ENCODE data around the gene DOCK11. TPM values are rescaled to one million over a fixed set of nuclear protein-coding genes. Genes with fewer than 3 reads are reported as not detected.

Gene DOCK11
- total and polyA plus RNA-seq, 3 experiments from 2014 or later, result 37.8 to 50.1 (median 49.4) TPM

DNA sequence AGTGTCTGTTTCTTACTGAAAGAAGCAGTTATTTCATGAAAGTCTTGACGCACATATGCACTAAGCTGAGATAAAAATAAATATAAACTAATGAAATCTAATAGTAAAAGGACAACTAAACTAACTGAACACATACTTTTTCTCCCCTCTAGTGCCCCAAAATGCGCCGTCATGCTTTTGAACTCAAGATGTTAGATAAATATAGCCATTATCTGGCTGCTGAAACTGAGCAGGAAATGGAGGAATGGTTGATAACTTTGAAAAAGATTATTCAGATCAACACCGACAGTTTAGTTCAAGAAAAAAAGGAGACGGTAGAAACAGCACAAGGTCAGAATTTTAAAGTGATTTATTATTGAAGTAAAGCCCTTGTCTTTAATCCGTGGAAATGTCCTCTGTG lies 70.2 kb downstream of the DOCK11 start:
- no peak for DNase-seq
- ChIA-PET CTCF (no interaction called here), POLR2A (no interaction called here)
- Mint-ChIP-seq H3K27ac (peak overlapping the region in 1 of 8 donors; percentile 61), H3K4me1 (peaks cover 0 to 10% (median 9%) of the 10 kb centered on the region in 3 donors), H3K36me3 (peaks cover 0 to 72% (median 2%) of the 10 kb centered on the region in 3 donors), H3K9me3 (no peaks in the 10 kb centered on the region), H3K4me3 (no peak overlapping the region), H3K27me3 (peaks cover 0 to 3% of the 10 kb centered on the region in 2 donors)
- no peaks in the 10 kb centered on the region for H3K9me3 ChIP-seq (ENCODE audit: low read length)
- no peak overlapping the region for H3K4me3 ChIP-seq (ENCODE audit: low read length)
- H3K36me3 ChIP-seq (ENCODE audit: insufficient read depth, low read length), result no peaks in the 10 kb centered on the region
- no peaks in the 10 kb centered on the region for H3K4me1 ChIP-seq (ENCODE audit: insufficient read depth, low read length)
- peak overlapping the region; percentile 54 for H3K27ac ChIP-seq (ENCODE audit: low read depth, low read length)
- no peaks in the 10 kb centered on the region for H3K27me3 ChIP-seq (ENCODE audit: insufficient read depth, low read length, poor library complexity, severe bottlenecking)

DNA sequence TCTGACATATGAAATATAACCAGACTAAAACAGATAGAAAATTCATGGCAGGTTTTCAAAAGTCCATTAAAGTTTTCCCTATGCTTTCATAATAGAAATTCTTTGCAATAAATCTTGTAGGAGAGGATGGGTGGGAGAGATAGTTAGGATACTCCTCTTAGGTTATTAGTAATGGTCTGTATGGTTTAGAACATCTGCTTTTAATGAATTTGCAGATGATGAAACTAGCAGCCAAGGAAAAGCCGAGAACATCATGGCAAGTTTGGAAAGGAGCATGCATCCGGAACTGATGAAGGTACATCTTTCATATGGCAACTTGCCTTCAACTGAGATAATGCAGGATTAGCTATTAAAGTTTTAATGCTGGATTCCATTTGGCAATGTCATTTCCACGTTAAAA lies 70.7 kb downstream of the DOCK11 start:
- Mint-ChIP-seq H3K4me3 (no peak overlapping the region), H3K4me1 (peaks cover 0 to 10% (median 9%) of the 10 kb centered on the region in 3 donors), H3K9me3 (no peaks in the 10 kb centered on the region), H3K36me3 (peaks cover 0 to 71% (median 5%) of the 10 kb centered on the region in 3 donors), H3K27me3 (peaks cover 0 to 5% of the 10 kb centered on the region in 2 donors), H3K27ac (peak overlapping the region in 2 of 8 donors; percentile 24 to 61)
- Histone ChIP-seq H3K4me3 (ENCODE audit: low read length) (no peak overlapping the region), H3K4me1 (ENCODE audit: insufficient read depth, low read length) (no peaks in the 10 kb centered on the region), H3K27me3 (ENCODE audit: insufficient read depth, low read length, poor library complexity, severe bottlenecking) (no peaks in the 10 kb centered on the region), H3K36me3 (ENCODE audit: insufficient read depth, low read length) (no peaks in the 10 kb centered on the region), H3K27ac (ENCODE audit: low read depth, low read length) (no peak overlapping the region), H3K9me3 (ENCODE audit: low read length) (no peaks in the 10 kb centered on the region)
- no peak for DNase-seq
- ChIA-PET POLR2A (no interaction called here), CTCF (no interaction called here)

DNA sequence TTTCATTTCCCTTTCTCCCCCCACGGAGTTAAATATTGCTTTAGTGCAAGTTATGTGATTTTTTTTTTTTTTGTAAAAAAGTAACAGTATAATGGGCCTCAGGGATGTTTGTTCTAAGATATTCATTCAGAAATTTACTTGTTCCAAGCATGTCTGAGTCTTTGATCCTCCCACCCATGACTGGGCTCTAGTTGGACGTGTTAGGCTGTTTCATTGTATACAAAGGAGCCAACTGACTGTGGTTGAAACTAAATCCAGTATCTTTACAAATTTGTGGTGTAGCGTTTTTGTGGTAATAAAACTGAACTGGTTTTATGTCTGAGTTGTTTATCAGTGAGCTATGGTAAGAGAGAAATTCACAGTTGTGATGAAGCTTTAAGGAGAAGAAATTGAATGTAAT lies 74.1 kb downstream of the DOCK11 start:
- CTCF ChIA-PET, result no interaction called here
- DNase-seq, result no peak
- Histone ChIP-seq H3K4me3 (ENCODE audit: low read length) (no peak overlapping the region), H3K9me3 (ENCODE audit: low read length) (no peaks in the 10 kb centered on the region), H3K36me3 (ENCODE audit: insufficient read depth, low read length) (peaks cover 25% of the 10 kb centered on the region), H3K4me1 (ENCODE audit: insufficient read depth, low read length) (no peaks in the 10 kb centered on the region), H3K27me3 (ENCODE audit: insufficient read depth, low read length, poor library complexity, severe bottlenecking) (no peaks in the 10 kb centered on the region), H3K27ac (ENCODE audit: low read depth, low read length) (no peak overlapping the region)
- Mint-ChIP-seq H3K4me1 (no peaks in the 10 kb centered on the region), H3K27me3 (peaks cover 0 to 5% of the 10 kb centered on the region in 2 donors), H3K4me3 (no peak overlapping the region), H3K27ac (peak overlapping the region in 2 of 8 donors; percentile 35 to 71), H3K9me3 (no peaks in the 10 kb centered on the region), H3K36me3 (peaks cover 0 to 77% (median 12%) of the 10 kb centered on the region in 3 donors)
- POLR2A ChIA-PET, result no interaction called here

DNA sequence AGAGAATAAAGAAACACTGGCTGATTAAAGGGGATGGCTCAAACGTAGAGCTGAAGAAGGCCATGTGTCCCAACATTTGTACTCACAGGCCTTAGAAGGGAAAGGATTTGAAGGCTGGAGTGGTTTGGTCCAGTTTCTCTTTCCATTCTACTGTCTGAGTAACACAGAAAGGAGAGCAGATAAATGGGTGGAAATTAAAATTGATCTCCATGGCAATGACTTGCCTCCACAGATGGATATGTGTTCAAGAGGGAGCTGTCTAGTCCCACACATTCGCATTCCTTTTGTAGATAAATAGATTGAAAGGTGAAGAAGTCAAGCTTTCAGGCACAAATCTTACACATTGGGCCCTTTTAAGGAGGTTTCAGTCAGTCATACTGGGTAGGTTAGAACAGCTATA lies 74.6 kb downstream of the DOCK11 start:
- H3K4me3 Mint-ChIP-seq, result no peak overlapping the region
- Histone ChIP-seq H3K36me3 (ENCODE audit: insufficient read depth, low read length) (peaks cover 26% of the 10 kb centered on the region), H3K4me1 (ENCODE audit: insufficient read depth, low read length) (no peaks in the 10 kb centered on the region), H3K27ac (ENCODE audit: low read depth, low read length) (no peak overlapping the region), H3K27me3 (ENCODE audit: insufficient read depth, low read length, poor library complexity, severe bottlenecking) (no peaks in the 10 kb centered on the region), H3K4me3 (ENCODE audit: low read length) (no peak overlapping the region), H3K9me3 (ENCODE audit: low read length) (no peaks in the 10 kb centered on the region)
- H3K4me1 Mint-ChIP-seq, result no peaks in the 10 kb centered on the region
- peaks cover 0 to 5% of the 10 kb centered on the region in 2 donors for H3K27me3 Mint-ChIP-seq
- ChIA-PET POLR2A (no interaction called here), CTCF (no interaction called here)
- H3K36me3 Mint-ChIP-seq, result peaks cover 0 to 78% (median 12%) of the 10 kb centered on the region in 3 donors
- H3K27ac Mint-ChIP-seq, result peak overlapping the region in 3 of 8 donors; percentile 20 to 37 (median 35)
- no peak for DNase-seq
- no peaks in the 10 kb centered on the region for H3K9me3 Mint-ChIP-seq

DNA sequence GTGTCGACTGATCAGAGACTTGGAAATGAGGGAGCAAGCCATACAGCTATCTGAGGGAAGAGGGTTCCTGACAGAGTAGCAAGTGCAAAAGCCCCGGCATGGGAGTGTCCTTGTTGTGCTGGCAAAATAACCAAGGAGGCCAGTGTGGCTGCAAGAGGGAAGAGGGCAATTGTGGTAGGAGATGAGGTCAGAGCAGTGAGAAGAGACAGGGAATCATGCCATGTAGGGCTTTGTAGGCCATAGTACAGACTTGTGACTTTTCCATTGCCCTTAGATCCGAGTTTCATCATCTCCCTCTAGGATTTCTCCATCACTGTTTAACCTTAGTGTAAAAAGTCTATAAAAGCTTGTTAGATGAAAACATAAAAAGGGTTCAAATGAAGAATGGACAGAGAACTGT lies 76.2 kb downstream of the DOCK11 start:
- DNase-seq, result no peak
- Mint-ChIP-seq H3K36me3 (peaks cover 0 to 80% (median 12%) of the 10 kb centered on the region in 3 donors), H3K27ac (no peak overlapping the region), H3K4me1 (no peaks in the 10 kb centered on the region), H3K4me3 (no peak overlapping the region), H3K9me3 (no peaks in the 10 kb centered on the region), H3K27me3 (peaks cover 0 to 5% of the 10 kb centered on the region in 2 donors)
- Histone ChIP-seq H3K27ac (ENCODE audit: low read depth, low read length) (no peak overlapping the region), H3K36me3 (ENCODE audit: insufficient read depth, low read length) (peaks cover 26% of the 10 kb centered on the region), H3K9me3 (ENCODE audit: low read length) (no peaks in the 10 kb centered on the region), H3K27me3 (ENCODE audit: insufficient read depth, low read length, poor library complexity, severe bottlenecking) (no peaks in the 10 kb centered on the region), H3K4me3 (ENCODE audit: low read length) (no peak overlapping the region), H3K4me1 (ENCODE audit: insufficient read depth, low read length) (no peaks in the 10 kb centered on the region)
- ChIA-PET CTCF (interaction anchor here (1.0 kb wide), 1 partner anchor 30 kb away, joined by 3 read pairs; no protein-coding TSS in a partner anchor), POLR2A (no interaction called here)

DNA sequence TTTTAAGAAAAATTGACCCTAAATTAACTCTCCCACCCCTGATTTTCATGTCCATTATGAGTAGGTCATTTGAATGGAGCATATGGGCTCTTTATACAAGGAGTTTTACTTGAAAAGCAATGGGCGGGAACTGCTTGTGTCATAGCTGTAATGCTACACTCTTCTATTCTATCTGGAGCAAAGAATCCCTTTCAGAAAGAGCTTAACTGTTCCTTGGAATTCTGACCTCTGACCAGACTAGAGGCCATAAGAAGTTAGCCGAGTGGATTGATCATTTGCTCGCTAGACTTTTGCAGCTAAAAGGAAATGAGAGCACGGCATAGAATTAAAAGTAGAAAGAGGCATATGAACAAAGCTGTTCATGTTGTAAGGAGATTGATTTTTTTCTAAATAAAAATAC lies 79.1 kb downstream of the DOCK11 start:
- Histone ChIP-seq H3K36me3 (ENCODE audit: insufficient read depth, low read length) (peaks cover 45% of the 10 kb centered on the region), H3K27me3 (ENCODE audit: insufficient read depth, low read length, poor library complexity, severe bottlenecking) (no peaks in the 10 kb centered on the region), H3K27ac (ENCODE audit: low read depth, low read length) (no peak overlapping the region), H3K9me3 (ENCODE audit: low read length) (no peaks in the 10 kb centered on the region), H3K4me1 (ENCODE audit: insufficient read depth, low read length) (no peaks in the 10 kb centered on the region), H3K4me3 (ENCODE audit: low read length) (no peak overlapping the region)
- Mint-ChIP-seq H3K36me3 (peaks cover 0 to 87% (median 14%) of the 10 kb centered on the region in 3 donors), H3K9me3 (no peaks in the 10 kb centered on the region), H3K4me1 (no peaks in the 10 kb centered on the region), H3K27ac (no peak overlapping the region), H3K4me3 (no peak overlapping the region), H3K27me3 (peaks cover 0 to 5% of the 10 kb centered on the region in 2 donors)
- ChIA-PET POLR2A (no interaction called here), CTCF (interaction anchor here (0.9 kb wide), 1 partner anchor 26 kb away, joined by 3 read pairs; no protein-coding TSS in a partner anchor)
- DNase-seq, result no peak

DNA sequence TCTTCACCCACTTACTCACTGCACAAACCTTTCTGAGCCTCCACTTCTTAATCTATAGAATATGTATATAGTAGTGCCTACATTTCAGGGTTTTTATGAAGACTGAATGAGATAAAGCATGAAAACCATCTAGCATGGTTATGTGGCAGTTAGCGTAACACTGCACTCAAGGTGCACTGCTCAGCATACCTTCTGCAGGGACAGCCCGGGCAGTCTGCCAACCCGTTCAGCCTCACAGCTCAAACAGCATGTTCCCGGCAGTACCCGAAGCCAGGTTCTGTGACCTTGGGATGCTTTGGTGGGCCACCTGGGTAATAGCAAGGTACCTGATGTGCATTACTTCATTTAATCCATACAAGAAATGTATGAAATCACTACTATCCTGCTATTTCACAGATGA lies 81.4 kb downstream of the DOCK11 start:
- no peak overlapping the region for H3K4me3 Mint-ChIP-seq
- CTCF ChIA-PET, result no interaction called here

DNA sequence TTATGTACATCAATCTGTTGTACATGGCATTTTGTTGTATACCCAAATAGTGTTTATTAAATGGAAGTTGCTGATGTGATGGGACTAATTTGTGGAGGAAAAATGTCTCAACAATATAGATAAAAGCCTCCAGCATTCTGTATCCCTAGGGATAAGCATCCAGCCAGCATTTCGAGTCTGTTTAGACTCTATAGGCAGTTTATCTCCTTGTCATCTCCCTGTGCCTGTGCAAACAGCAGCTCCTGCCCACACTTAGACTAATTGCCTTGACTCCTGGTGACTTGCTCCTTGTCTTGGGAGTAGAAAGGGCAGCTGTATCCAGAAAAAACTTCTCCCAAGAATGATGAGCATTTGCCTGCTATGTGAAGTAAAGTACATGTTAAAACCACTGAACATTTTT lies 83.8 kb downstream of the DOCK11 start:
- peaks cover 22% of the 10 kb centered on the region for H3K36me3 ChIP-seq (ENCODE audit: insufficient read depth, low read length)
- POLR2A ChIA-PET, result interaction anchor here (1.1 kb wide), 1 partner anchor 58 kb away, joined by 4 read pairs; no protein-coding TSS in a partner anchor
- H3K27ac Mint-ChIP-seq, result peak overlapping the region in 2 of 8 donors; percentile 50 to 65
- no peaks in the 10 kb centered on the region for H3K9me3 ChIP-seq (ENCODE audit: low read length)
- H3K4me1 ChIP-seq (ENCODE audit: insufficient read depth, low read length), result no peaks in the 10 kb centered on the region
- no peak overlapping the region for H3K4me3 ChIP-seq (ENCODE audit: low read length)
- H3K27me3 ChIP-seq (ENCODE audit: insufficient read depth, low read length, poor library complexity, severe bottlenecking), result no peaks in the 10 kb centered on the region
- no peak overlapping the region for H3K4me3 Mint-ChIP-seq
- no peaks in the 10 kb centered on the region for H3K27me3 Mint-ChIP-seq
- H3K4me1 Mint-ChIP-seq, result no peaks in the 10 kb centered on the region
- no peak for DNase-seq
- CTCF ChIA-PET, result interaction anchor here (1.6 kb wide), 1 partner anchor 23 kb away, joined by 6 read pairs; no protein-coding TSS in a partner anchor
- H3K36me3 Mint-ChIP-seq, result peaks cover 7 to 73% (median 12%) of the 10 kb centered on the region in 3 donors
- no peak overlapping the region for H3K27ac ChIP-seq (ENCODE audit: low read depth, low read length)
- peaks cover 0 to 3% (median 0%) of the 10 kb centered on the region in 5 donors for H3K9me3 Mint-ChIP-seq

More for the DNA sequence above, 81.4 kb downstream of the DOCK11 start:
- DNase-seq, result no peak
- Mint-ChIP-seq H3K27ac (peak overlapping the region in 1 of 8 donors; percentile 29), H3K4me1 (no peaks in the 10 kb centered on the region), H3K9me3 (no peaks in the 10 kb centered on the region), H3K27me3 (no peaks in the 10 kb centered on the region), H3K36me3 (peaks cover 6 to 79% (median 8%) of the 10 kb centered on the region in 3 donors)
- no peaks in the 10 kb centered on the region for H3K27me3 ChIP-seq (ENCODE audit: insufficient read depth, low read length, poor library complexity, severe bottlenecking)
- H3K27ac ChIP-seq (ENCODE audit: low read depth, low read length), result no peak overlapping the region
- no peak overlapping the region for H3K4me3 ChIP-seq (ENCODE audit: low read length)
- peaks cover 41% of the 10 kb centered on the region for H3K36me3 ChIP-seq (ENCODE audit: insufficient read depth, low read length)
- no peaks in the 10 kb centered on the region for H3K4me1 ChIP-seq (ENCODE audit: insufficient read depth, low read length)
- POLR2A ChIA-PET, result no interaction called here
- no peaks in the 10 kb centered on the region for H3K9me3 ChIP-seq (ENCODE audit: low read length)

Data from CD8-positive, alpha-beta memory T cell (primary cell).